IPS-18a (cell line): ENCODE measurements around the gene AHNAK2.

Experiments used
- H3K27ac ChIP-seq: one replicate; pipeline ENCODE4 v1.5.1; 2013; ENCODE audit warnings: low read length
- H3K27me3 ChIP-seq: one replicate; pipeline ENCODE4 v1.6.1; 2013; ENCODE audit warnings: mild to moderate bottlenecking, low read length; ENCODE audit not compliant: control insufficient read depth, insufficient read depth
- H3K36me3 ChIP-seq: one replicate; pipeline ENCODE4 v1.6.1; 2013; ENCODE audit warnings: low read depth, low read length; ENCODE audit not compliant: control insufficient read depth
- H3K4me1 ChIP-seq: one replicate; pipeline ENCODE4 v1.6.1; 2013; ENCODE audit warnings: low read depth, low read length; ENCODE audit not compliant: control insufficient read depth
- H3K4me3 ChIP-seq: one replicate; pipeline ENCODE4 v1.5.1; 2013; ENCODE audit warnings: low read length
- H3K9ac ChIP-seq: one replicate; pipeline ENCODE4 v1.6.1; 2013; ENCODE audit warnings: mild to moderate bottlenecking, low read length, moderate library complexity
- H3K9me3 ChIP-seq: one replicate; pipeline ENCODE4 v1.6.1; 2013; ENCODE audit warnings: low read depth, low read length; ENCODE audit not compliant: control insufficient read depth

Gene AHNAK2

GRCh38 chr14:105007593-105008264, 29.6 kb upstream of the AHNAK2 start:
- H3K27ac ChIP-seq: no peak overlapping the region
- H3K27me3 ChIP-seq: no peaks in the 10 kb centered on the region
- H3K9ac ChIP-seq: no peak overlapping the region
- peaks cover 35% of the 10 kb centered on the region for H3K36me3 ChIP-seq
- no peak overlapping the region for H3K4me3 ChIP-seq
- no peaks in the 10 kb centered on the region for H3K9me3 ChIP-seq
- H3K4me1 ChIP-seq: no peaks in the 10 kb centered on the region

DNA sequence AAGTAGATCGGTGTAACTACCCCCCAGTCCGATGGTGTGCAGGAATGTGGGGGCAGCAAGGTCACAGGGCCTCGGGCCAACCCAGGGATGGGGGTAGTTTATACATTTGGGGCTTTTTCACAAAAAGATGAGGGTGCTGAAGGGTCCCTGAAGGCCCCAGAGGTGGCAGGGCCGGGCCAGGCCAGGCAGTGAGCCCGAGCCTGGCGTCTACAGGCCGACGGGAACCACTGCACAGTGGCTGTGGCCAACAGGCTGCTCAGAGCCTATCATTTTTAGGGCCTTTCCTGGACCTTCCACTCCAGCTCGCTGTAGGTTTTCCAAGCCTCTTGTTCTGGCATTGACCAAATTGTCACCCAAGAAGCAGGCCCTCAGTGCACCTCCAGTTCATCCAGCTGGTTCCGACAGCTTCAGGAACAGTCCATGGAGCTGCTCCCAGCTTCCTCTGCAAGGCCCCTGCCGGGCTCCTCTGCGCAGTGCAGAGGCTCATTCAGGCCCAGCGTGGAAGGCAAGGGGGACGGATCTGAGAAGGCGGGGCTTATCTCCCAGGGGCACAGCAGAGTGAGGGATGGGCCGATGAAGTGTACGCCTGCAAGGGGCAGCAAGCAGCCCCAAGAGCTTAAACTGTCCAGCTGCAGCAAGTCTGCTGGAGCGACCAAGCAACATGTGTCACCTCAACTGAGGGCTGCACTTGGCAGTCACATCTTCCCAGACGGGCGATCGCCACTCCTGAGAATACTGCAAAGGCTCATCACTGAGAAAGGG, 28.8 kb upstream of the AHNAK2 start:
- H3K9ac ChIP-seq: no peak overlapping the region
- H3K27me3 ChIP-seq: no peaks in the 10 kb centered on the region
- H3K9me3 ChIP-seq: no peaks in the 10 kb centered on the region
- H3K36me3 ChIP-seq: peaks cover 35% of the 10 kb centered on the region
- H3K4me3 ChIP-seq: no peak overlapping the region
- no peaks in the 10 kb centered on the region for H3K4me1 ChIP-seq
- H3K27ac ChIP-seq: no peak overlapping the region

GRCh38 chr14:105005929-105006830, 28.0 kb upstream of the AHNAK2 start:
- Histone ChIP-seq H3K27ac (no peak overlapping the region), H3K9ac (no peak overlapping the region), H3K4me1 (no peaks in the 10 kb centered on the region), H3K36me3 (peaks cover 28% of the 10 kb centered on the region), H3K9me3 (no peaks in the 10 kb centered on the region), H3K27me3 (no peaks in the 10 kb centered on the region), H3K4me3 (no peak overlapping the region)

- Histone ChIP-seq H3K36me3 (peaks cover 22% of the 10 kb centered on the region), H3K27me3 (no peaks in the 10 kb centered on the region), H3K9ac (no peak overlapping the region), H3K4me1 (no peaks in the 10 kb centered on the region), H3K4me3 (no peak overlapping the region), H3K9me3 (no peaks in the 10 kb centered on the region), H3K27ac (no peak overlapping the region)
Observed at GRCh38 chr14:105005329-105005928, 27.3 kb upstream of the AHNAK2 start.

DNA sequence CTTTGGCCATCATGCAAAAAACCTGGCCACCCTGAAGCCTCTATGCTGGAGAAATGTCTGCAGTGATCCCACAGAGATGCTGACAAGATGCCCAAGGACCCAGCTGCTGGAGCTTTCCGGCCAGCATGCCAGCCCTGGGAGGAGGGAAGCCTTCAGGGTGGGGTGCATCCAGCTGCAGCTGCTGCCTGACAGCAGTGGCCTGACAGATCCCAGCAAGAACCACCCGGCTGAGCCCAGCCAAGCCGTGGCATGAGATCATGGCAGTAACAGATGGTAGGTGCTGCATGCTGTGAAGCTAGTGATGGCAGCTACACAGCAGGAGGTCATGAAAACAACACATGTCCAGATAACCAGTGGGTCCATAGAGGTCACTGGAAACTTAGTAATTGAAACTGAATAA, 21.2 kb upstream of the AHNAK2 start:
- Histone ChIP-seq H3K27ac (no peak overlapping the region), H3K4me3 (no peak overlapping the region), H3K9ac (no peak overlapping the region), H3K27me3 (no peaks in the 10 kb centered on the region), H3K36me3 (no peaks in the 10 kb centered on the region), H3K9me3 (no peaks in the 10 kb centered on the region), H3K4me1 (no peaks in the 10 kb centered on the region)

- Histone ChIP-seq H3K9me3 (no peaks in the 10 kb centered on the region), H3K27ac (no peak overlapping the region), H3K9ac (no peak overlapping the region), H3K36me3 (no peaks in the 10 kb centered on the region), H3K4me3 (no peak overlapping the region), H3K4me1 (no peaks in the 10 kb centered on the region), H3K27me3 (no peaks in the 10 kb centered on the region)
Observed at GRCh38 chr14:104998801-104999200, 20.6 kb upstream of the AHNAK2 start.

- no peaks in the 10 kb centered on the region for H3K27me3 ChIP-seq
- no peak overlapping the region for H3K27ac ChIP-seq
- H3K4me1 ChIP-seq: no peaks in the 10 kb centered on the region
- no peaks in the 10 kb centered on the region for H3K9me3 ChIP-seq
- no peaks in the 10 kb centered on the region for H3K36me3 ChIP-seq
- H3K4me3 ChIP-seq: no peak overlapping the region
- no peak overlapping the region for H3K9ac ChIP-seq
Observed at GRCh38 chr14:104996483-104996882, 18.3 kb upstream of the AHNAK2 start.

- no peaks in the 10 kb centered on the region for H3K9me3 ChIP-seq
- H3K4me3 ChIP-seq: no peak overlapping the region
- no peak overlapping the region for H3K27ac ChIP-seq
- no peak overlapping the region for H3K9ac ChIP-seq
- H3K36me3 ChIP-seq: no peaks in the 10 kb centered on the region
- no peaks in the 10 kb centered on the region for H3K4me1 ChIP-seq
- H3K27me3 ChIP-seq: no peaks in the 10 kb centered on the region
Observed at GRCh38 chr14:104996032-104996431, 17.9 kb upstream of the AHNAK2 start.

DNA sequence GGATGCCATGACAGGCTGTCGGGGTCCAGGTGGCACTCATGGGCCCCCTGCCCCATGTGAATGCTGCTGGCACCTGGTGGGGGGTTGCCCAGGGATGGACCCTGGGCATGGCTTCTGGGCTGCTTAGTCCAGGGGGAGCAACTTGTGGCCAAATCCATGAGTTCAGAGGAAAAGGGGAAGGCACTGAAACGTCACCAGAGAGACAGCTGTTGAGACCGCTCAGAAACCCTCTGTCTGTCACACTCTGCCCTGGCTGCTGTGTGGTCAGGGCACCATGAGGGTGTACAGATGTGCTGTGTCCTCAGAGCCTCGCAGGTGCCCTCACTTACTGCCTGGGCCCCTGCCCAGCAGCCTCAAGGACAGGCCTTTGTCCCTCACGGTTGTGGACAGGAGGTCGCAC, 16.8 kb upstream of the AHNAK2 start:
- Histone ChIP-seq H3K36me3 (no peaks in the 10 kb centered on the region), H3K27ac (no peak overlapping the region), H3K27me3 (no peaks in the 10 kb centered on the region), H3K9ac (no peak overlapping the region), H3K4me3 (no peak overlapping the region), H3K9me3 (no peaks in the 10 kb centered on the region), H3K4me1 (no peaks in the 10 kb centered on the region)

DNA sequence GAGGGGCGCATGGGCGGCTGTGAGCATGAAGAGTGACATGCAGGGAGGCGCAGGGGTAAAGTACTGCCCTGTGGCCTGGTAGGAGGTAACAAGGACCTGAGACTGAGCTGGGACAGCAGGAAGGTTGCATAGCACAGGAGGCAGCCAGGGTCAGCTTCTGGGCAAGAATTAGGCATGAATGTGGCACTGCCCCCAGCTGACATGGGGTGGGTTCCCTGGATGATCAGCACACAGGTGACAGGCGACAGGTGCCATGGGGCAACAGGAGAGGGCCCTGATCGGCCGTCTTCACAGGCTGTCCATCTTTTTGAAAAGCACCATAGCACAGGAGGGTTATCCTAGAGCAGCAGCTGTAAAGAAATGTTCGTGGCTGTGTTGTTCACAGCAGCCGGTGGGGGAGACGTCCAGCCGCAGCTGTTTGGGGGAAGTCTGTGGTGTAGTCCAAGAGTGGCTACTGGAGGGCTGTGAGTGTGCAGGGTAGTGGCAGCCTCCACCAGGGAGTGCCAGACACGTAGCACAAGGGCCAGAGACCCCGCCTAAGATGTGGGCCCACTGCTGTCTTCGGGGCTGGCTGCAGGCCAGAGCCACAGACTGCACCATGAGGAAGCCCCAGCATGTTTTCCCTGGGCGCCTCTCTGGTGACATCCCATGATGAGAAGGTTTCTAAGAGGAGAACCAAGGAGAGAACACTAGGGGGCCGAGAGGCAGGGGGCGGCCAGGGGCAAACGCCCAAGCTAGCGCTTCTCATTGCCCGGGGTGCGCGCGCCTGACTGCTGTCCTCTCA, 15.8 kb upstream of the AHNAK2 start:
- Histone ChIP-seq H3K27me3 (no peaks in the 10 kb centered on the region), H3K36me3 (no peaks in the 10 kb centered on the region), H3K4me3 (no peak overlapping the region), H3K9ac (no peak overlapping the region), H3K27ac (no peak overlapping the region), H3K9me3 (no peaks in the 10 kb centered on the region), H3K4me1 (no peaks in the 10 kb centered on the region)

- Histone ChIP-seq H3K9ac (no peak overlapping the region), H3K27ac (no peak overlapping the region), H3K9me3 (no peaks in the 10 kb centered on the region), H3K4me3 (no peak overlapping the region), H3K4me1 (no peaks in the 10 kb centered on the region), H3K36me3 (no peaks in the 10 kb centered on the region), H3K27me3 (no peaks in the 10 kb centered on the region)
Observed at GRCh38 chr14:104993306-104993705, 15.1 kb upstream of the AHNAK2 start.
